BLaER1 (cell line): ENCODE measurements around the gene NEU1.
"Not testable (repeated sequence)": the region's sequence is repeated elsewhere in the genome, so short reads cannot be mapped to it uniquely, and the experiment has no call there.

Source experiments
- H3K27ac ChIP-seq: shearing (Covaris generic); formaldehyde crosslinking; 2 replicates; pipeline ENCODE4 v1.8.1; 2022
- H3K27me3 ChIP-seq: shearing (Covaris generic); formaldehyde crosslinking; 2 replicates; pipeline ENCODE4 v1.8.1; 2022
- H3K36me3 ChIP-seq: shearing (Covaris generic); formaldehyde crosslinking; 2 replicates; pipeline ENCODE4 v1.8.1; 2022
- H3K4me1 ChIP-seq: shearing (Covaris generic); formaldehyde crosslinking; 2 replicates; pipeline ENCODE4 v1.8.1; 2022
- H3K4me2 ChIP-seq: shearing (Covaris generic); formaldehyde crosslinking; 2 replicates; pipeline ENCODE4 v1.8.1; 2022
- H3K4me3 ChIP-seq: shearing (Covaris generic); formaldehyde crosslinking; 2 replicates; pipeline ENCODE4 v1.8.1; 2022
- H3K9ac ChIP-seq: shearing (Covaris generic); formaldehyde crosslinking; 2 replicates; pipeline ENCODE4 v1.8.1; 2022
- H3K9me3 ChIP-seq: shearing (Covaris generic); formaldehyde crosslinking; 2 replicates; pipeline ENCODE4 v1.8.1; 2022
- H4K20me1 ChIP-seq: shearing (Covaris generic); formaldehyde crosslinking; 2 replicates; pipeline ENCODE4 v1.8.1; 2022
- Cebpa-rat ChIP-seq: shearing (Covaris generic); IDR thresholded peaks from 2 replicates; pipeline ENCODE4 v1.8.1; 2022

The NEU1 gene

DNA sequence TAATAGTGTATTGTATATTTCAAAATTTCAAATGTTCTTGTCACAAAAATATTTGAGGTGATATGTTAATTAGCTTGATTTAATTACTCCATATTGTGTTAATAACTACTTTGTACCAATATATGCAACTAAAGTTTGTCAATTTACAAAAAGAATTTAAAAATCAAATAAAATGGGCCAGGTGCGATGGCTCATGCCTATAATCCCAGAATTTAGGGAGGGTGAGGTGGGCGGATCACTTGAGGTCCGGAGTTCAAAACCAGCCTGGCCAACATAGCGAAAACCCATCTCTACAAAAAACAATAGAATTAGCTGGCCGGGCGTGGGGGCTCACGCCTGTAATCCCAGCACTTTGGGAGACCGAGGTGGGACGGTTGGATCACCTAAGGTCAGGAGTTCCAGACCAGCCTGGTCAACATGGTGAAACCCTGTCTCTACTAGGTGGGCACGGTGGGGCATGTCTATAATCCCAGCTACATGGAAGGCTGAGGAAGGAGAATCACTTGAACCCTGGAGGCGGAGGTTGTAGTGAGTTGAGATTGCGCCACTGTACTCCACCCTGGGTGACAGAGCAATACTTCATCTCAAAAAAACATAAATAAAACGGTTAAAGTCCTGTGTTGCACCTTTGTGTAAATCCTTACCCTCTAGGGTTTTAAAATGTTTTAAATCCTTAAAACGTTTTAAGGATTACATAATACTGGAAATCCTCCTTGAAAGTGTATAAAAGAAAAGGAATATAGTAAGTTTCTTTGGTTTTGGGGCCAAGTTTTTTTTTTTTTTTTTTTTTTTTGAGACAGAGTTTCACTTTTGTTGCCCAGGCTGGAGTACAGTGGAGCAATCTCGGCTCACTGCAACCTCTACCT, 31.0 kb downstream of the NEU1 start:
- Histone ChIP-seq H3K27me3 (no peaks in the 10 kb centered on the region), H3K4me3 (peak overlapping the region; percentile 73), H3K36me3 (peaks cover 7% of the 10 kb centered on the region), H3K27ac (no peak overlapping the region; the same call in none of the 2 replicates), H4K20me1 (peaks cover 12% of the 10 kb centered on the region), H3K9ac (peak overlapping the region; percentile 79), H3K9me3 (no peaks in the 10 kb centered on the region), H3K4me1 (peaks cover 39% of the 10 kb centered on the region), H3K4me2 (peak overlapping the region; percentile 96)
- no peak for TF ChIP-seq Cebpa-rat

GRCh38 chr6:31830886-31831335, 31.7 kb downstream of the NEU1 start:
- no peaks in the 10 kb centered on the region for H3K9me3 ChIP-seq
- H3K27me3 ChIP-seq: no peaks in the 10 kb centered on the region
- peak overlapping the region; percentile 73 for H3K4me3 ChIP-seq
- H3K9ac ChIP-seq: peak overlapping the region; percentile 79
- H3K4me2 ChIP-seq: peak overlapping the region; percentile 96
- no peak for TF ChIP-seq Cebpa-rat
- H3K27ac ChIP-seq: peak overlapping the region; percentile 72
- peaks cover 5% of the 10 kb centered on the region for H4K20me1 ChIP-seq
- H3K36me3 ChIP-seq: peaks cover under 1% of the 10 kb centered on the region; the same call in 1 of the 2 replicates
- peaks cover 45% of the 10 kb centered on the region for H3K4me1 ChIP-seq

DNA sequence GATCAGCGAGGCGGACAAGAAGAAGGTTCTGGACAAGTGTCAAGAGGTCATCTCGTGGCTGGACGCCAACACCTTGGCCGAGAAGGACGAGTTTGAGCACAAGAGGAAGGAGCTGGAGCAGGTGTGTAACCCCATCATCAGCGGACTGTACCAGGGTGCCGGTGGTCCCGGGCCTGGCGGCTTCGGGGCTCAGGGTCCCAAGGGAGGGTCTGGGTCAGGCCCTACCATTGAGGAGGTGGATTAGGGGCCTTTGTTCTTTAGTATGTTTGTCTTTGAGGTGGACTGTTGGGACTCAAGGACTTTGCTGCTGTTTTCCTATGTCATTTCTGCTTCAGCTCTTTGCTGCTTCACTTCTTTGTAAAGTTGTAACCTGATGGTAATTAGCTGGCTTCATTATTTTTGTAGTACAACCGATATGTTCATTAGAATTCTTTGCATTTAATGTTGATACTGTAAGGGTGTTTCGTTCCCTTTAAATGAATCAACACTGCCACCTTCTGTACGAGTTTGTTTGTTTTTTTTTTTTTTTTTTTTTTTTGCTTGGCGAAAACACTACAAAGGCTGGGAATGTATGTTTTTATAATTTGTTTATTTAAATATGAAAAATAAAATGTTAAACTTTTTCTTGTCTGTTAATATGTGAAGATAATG, 32.9 kb downstream of the NEU1 start:
- Histone ChIP-seq H3K4me3 (peak overlapping the region; percentile 73), H3K9me3 (no peaks in the 10 kb centered on the region), H3K4me1 (peaks cover 49% of the 10 kb centered on the region), H3K36me3 (no peaks in the 10 kb centered on the region), H3K9ac (peak overlapping the region; percentile 79), H3K27me3 (no peaks in the 10 kb centered on the region), H3K4me2 (peak overlapping the region; percentile 96), H4K20me1 (no peaks in the 10 kb centered on the region), H3K27ac (peak overlapping the region; percentile 72)
- no peak for TF ChIP-seq Cebpa-rat

DNA sequence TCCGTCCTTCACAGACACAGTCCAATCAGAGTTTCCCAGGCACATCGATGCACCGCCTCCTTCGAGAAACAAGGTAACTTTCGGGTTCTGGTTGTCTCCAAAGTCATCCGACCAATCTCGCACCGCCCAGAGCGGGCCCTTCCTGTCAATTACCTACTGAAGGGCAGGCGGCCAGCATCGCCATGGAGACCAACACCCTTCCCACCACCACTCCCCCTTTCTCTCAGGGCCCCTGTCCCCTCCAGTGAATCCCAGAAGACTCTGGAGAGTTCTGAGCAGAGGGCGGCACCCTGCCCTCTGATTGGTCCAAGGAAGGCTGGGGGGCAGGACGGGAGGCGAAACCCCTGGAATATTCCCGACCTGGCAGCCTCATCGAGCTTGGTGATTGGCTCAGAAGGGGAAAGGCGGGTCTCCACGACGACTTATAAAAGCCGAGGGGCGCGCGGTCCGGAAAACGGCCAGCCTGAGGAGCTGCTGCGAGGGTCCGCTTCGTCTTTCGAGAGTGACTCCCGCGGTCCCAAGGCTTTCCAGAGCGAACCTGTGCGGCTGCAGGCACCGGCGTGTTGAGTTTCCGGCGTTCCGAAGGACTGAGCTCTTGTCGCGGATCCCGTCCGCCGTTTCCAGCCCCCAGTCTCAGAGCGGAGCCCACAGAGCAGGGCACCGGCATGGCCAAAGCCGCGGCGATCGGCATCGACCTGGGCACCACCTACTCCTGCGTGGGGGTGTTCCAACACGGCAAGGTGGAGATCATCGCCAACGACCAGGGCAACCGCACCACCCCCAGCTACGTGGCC, 35.1 kb downstream of the NEU1 start, which contains the start of gene HSPA1B:
Gene HSPA1B, plus strand, starts transcription at position 453 of the 794 bp plus-strand sequence. Its CDS starts 213 bp downstream, at position 666.
- H4K20me1 ChIP-seq: no peaks in the 10 kb centered on the region
- no peaks in the 10 kb centered on the region for H3K9me3 ChIP-seq
- no peaks in the 10 kb centered on the region for H3K36me3 ChIP-seq
- no peak for TF ChIP-seq Cebpa-rat
- no peaks in the 10 kb centered on the region for H3K27me3 ChIP-seq
- peak within 1 kb of the TSS; percentile 91 for H3K27ac ChIP-seq
- H3K4me3 ChIP-seq: peak within 1 kb of the TSS; percentile 75
- H3K4me1 ChIP-seq: peaks cover 48% of the 10 kb centered on the region
- H3K4me2 ChIP-seq: peak within 1 kb of the TSS; percentile 96
- H3K9ac ChIP-seq: peak within 1 kb of the TSS; percentile 79

DNA sequence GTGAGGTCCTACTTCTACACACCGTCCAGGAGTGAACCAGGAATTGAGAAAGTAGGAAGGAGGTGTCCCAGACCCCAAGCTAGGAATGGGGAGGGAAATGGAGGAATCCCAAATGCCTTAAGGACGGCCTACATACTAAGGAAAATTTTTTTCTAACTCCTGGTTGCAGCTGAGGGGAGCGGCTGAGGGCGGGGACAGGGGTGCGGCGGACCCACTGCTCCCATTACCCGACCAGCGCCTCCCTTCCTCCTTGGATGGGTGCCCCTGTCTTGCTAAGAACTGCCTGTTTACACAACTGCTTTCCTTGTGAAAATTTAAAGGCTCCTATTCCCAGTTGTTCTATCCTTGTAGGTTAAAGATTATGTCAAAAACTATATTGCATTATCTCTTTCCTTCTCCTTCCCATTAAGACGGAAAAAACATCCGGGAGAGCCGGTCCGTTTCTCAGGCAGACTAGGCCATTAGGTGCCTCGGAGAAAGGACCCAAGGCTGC, 35.8 kb downstream of the NEU1 start:
- peak overlapping the region; percentile 96 for H3K4me2 ChIP-seq

GRCh38 chr6:31825553-31825952, 37.1 kb downstream of the NEU1 start:
- H3K36me3 ChIP-seq: no peaks in the 10 kb centered on the region
- no peak for TF ChIP-seq Cebpa-rat
- H3K27me3 ChIP-seq: no peaks in the 10 kb centered on the region
- no peak overlapping the region for H3K27ac ChIP-seq
- H4K20me1 ChIP-seq: no peaks in the 10 kb centered on the region
- H3K4me2 ChIP-seq: peak overlapping the region; percentile 96
- no peak overlapping the region for H3K4me3 ChIP-seq
- H3K9ac ChIP-seq: no peak overlapping the region
- H3K4me1 ChIP-seq: peaks cover 43% of the 10 kb centered on the region
- H3K9me3 ChIP-seq: no peaks in the 10 kb centered on the region

More for the DNA sequence above, 35.8 kb downstream of the NEU1 start:
- Histone ChIP-seq H3K9me3 (no peaks in the 10 kb centered on the region), H3K4me1 (peaks cover 45% of the 10 kb centered on the region), H3K27me3 (no peaks in the 10 kb centered on the region), H4K20me1 (no peaks in the 10 kb centered on the region), H3K4me3 (peak overlapping the region; percentile 75), H3K36me3 (no peaks in the 10 kb centered on the region), H3K27ac (peak overlapping the region; percentile 91), H3K9ac (peak overlapping the region; percentile 79)
- TF ChIP-seq Cebpa-rat: no peak

- not testable (repeated sequence) for H3K4me3 ChIP-seq, H3K27me3 ChIP-seq, H3K9ac ChIP-seq, H4K20me1 ChIP-seq, H3K27ac ChIP-seq, H3K9me3 ChIP-seq, H3K36me3 ChIP-seq, H3K4me2 ChIP-seq
- H3K4me1 ChIP-seq: peaks cover 45% of the 10 kb centered on the region
These were observed 38.9 kb downstream of the NEU1 start for GRCh38 chr6:31823592-31824196.

DNA sequence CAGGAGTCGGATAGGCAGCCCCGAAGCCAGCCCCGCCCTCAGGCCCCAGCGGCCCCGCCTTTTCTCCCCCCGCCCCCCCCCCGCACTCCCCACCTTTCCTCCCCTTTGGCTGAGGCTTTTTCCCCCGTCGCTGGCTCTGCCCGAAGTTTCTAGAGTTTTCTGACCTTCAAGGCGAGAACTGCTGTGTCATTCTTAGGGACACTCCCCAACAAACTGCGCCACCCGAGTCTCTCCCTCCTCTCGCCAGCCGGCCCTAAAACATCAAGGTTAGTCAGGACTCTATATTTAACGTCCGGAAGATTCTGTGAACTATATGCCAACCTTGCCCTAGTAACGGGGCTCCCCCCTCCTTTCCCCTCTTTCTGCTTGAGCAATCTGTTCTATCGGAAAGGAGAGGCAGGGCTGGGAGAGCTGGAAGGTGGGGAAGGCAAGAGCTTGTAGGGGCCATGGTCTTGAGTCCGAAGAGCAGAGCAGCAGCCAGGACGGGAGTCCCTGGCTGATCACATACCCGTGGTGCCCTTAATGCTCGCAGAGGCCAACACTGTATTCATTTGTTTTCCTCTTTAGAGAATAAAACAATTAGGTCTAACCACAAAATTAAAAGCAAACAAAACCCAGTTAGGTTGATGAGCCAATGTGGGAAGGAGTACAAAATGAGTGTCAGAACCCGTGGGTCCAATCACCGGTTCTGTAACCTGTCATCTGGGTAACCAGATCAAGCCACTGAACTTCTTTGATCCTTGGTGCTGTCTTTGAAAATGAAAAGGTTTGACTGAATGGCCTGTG, 40.4 kb downstream of the NEU1 start:
- peak overlapping the region; percentile 81 for H3K9ac ChIP-seq
- H3K27me3 ChIP-seq: no peaks in the 10 kb centered on the region
- no peak for TF ChIP-seq Cebpa-rat
- H3K36me3 ChIP-seq: no peaks in the 10 kb centered on the region
- H3K4me3 ChIP-seq: peak overlapping the region; percentile 71
- H4K20me1 ChIP-seq: no peaks in the 10 kb centered on the region
- H3K9me3 ChIP-seq: no peaks in the 10 kb centered on the region
- H3K27ac ChIP-seq: peak overlapping the region; percentile 81
- H3K4me2 ChIP-seq: peak overlapping the region; percentile 94
- H3K4me1 ChIP-seq: peaks cover 59% of the 10 kb centered on the region
